ENCODE results near the gene ERI2. TPM values are rescaled to one million over a fixed set of nuclear protein-coding genes. Genes with fewer than 3 reads are reported as not detected.

Gene ERI2
- total and polyA plus RNA-seq, 2 of the 13 experiments (the other 11 are each of a cell fraction or from before 2014, with no cell fraction given), result 17.4 to 41.3 TPM

DNA sequence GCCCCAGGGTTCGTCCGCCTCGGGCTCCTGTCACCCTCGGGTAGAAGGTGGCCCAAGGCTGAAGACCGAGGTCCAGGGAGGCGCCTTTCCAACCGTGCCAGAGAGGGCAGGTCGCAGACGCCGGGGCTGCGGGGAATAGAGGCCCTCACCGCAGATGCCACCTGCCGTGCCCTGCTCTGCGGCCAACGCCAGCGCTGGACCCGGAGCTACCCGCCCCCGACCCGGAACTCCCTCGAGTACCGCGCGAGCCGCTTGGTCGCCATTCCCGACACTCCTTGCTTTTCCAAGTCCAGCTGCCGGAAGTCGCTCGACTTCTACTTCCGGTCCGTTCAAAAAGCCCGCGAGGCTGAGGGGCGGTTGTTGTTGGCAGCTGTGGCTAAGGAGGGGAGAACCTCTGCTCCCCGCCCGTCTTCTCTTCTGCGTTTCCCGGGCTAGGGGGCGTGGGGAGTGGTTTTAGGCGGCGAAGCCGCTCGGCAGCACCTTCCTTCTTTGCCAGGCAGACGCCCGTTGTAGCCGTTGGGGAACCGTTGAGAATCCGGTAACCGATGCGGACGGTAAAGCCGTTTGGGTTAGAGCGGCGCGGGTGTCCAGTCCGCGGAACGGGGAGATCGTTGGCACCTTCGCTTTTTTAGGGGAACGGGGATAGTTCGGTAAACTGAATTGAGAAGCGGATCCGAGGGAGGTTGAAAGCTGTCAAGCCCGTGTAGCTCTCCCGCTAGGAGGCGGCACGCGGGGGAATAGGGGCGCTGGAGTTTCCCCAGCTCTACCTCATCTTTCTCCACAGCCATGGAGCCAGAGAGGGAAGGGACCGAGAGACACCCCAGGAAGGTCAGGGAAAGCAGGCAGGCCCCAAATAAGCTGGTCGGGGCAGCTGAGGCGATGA, at the start of gene ERI2, which contains the start of gene REXO5 (continued):
- TF ChIP-seq THAP9 (CRISPR knock-in tag; IDR thresholded peaks at IDR 0.05; ENCODE audit: borderline replicate concordance) (peak; percentile 97), ATF7-NPFF (CRISPR knock-in tag; IDR thresholded peaks at IDR 0.05; ENCODE audit: low read depth) (peak; percentile 99), ZNF225 (CRISPR knock-in tag; IDR thresholded peaks at IDR 0.05) (peak; percentile 93), MATR3 (CRISPR knock-in tag; IDR thresholded peaks at IDR 0.05) (no peak), HMG20B (CRISPR knock-in tag; conservative IDR thresholded peaks at IDR 0.05) (peak; percentile 42; the same call in 1 of the 2 replicates), ZNF704 (CRISPR knock-in tag; IDR thresholded peaks at IDR 0.05; ENCODE audit: borderline replicate concordance) (peak; percentile 97), MXI1 (IDR thresholded peaks at IDR 0.05; ENCODE audit: borderline replicate concordance, low read depth, low read length) (peak; percentile 99), HNRNPL (IDR thresholded peaks at IDR 0.05; ENCODE audit: low read depth, low read length) (peak; percentile 97), MBNL3 (CRISPR knock-in tag; conservative IDR thresholded peaks at IDR 0.05) (no peak), MXD3 (CRISPR knock-in tag; IDR thresholded peaks at IDR 0.05) (peak; percentile 94), SP2 (CRISPR knock-in tag; IDR thresholded peaks at IDR 0.05) (peak; percentile 78), RBM39 (IDR thresholded peaks at IDR 0.05; ENCODE audit: low read depth, low read length, poor library complexity, severe bottlenecking) (peak; percentile 97), HOXA5 (CRISPR knock-in tag; IDR thresholded peaks at IDR 0.05) (peak; percentile 73; the same call in 1 of the 2 replicates), KDM6A (CRISPR knock-in tag; IDR thresholded peaks at IDR 0.05; ENCODE audit: low read depth) (no peak), ZNF660 (CRISPR knock-in tag; IDR thresholded peaks at IDR 0.05; ENCODE audit: borderline replicate concordance, low read depth) (no peak), ATF6 (CRISPR knock-in tag; conservative IDR thresholded peaks at IDR 0.05) (peak; percentile 93), TAF1 (CRISPR knock-in tag; IDR thresholded peaks at IDR 0.05) (peak; percentile 100), SRY (CRISPR knock-in tag; IDR thresholded peaks at IDR 0.05) (peak; percentile 70), MED13 (CRISPR knock-in tag; IDR thresholded peaks at IDR 0.05) (no peak; the same call in 1 of the 2 replicates), MYC (CRISPR knock-in tag; IDR thresholded peaks at IDR 0.05; ENCODE audit: borderline replicate concordance) (peak; percentile 95)
- TF ChIP-seq, protein P1, sequence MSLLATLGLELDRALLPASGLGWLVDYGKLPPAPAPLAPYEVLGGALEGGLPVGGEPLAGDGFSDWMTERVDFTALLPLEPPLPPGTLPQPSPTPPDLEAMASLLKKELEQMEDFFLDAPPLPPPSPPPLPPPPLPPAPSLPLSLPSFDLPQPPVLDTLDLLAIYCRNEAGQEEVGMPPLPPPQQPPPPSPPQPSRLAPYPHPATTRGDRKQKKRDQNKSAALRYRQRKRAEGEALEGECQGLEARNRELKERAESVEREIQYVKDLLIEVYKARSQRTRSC (CRISPR knock-in tag; IDR thresholded peaks at IDR 0.05; ENCODE audit: low read depth), result peak; percentile 96

All from HepG2 (cell line).